ENCODE data around the gene NIFK.
"Not testable (repeated sequence)": the region's sequence is repeated elsewhere in the genome, so short reads cannot be mapped to it uniquely, and the experiment has no call there.

NIFK gene

DNA sequence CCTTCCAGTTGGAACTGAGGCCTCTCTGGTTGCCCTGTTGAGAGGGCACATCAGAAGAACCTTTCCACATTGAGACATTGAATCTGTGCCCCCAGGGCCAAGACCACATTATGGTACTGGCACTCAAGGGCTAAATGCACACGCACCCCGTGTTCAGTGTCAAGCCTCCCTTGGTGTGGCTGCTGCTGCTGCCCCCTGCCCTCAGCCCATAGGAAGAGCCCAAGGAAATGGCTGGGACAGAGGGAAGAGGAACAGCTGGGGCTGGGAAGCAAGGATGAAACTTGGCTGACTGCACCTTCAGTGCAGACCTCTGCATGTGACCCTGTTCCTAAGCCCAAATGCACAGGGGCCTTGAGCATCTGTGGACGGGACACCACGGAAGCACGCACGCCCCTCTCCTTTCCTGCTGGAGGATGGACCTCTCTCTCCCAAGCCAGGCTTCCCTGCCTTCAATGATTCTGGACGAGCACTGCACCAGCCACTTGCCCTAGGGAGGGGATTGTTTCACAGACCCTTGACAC is 40.2 kb downstream of the NIFK start:
- DNase-seq (ENCODE audit: low read depth in 4 of 4, low spot score in 1 of 4): no peak

DNA sequence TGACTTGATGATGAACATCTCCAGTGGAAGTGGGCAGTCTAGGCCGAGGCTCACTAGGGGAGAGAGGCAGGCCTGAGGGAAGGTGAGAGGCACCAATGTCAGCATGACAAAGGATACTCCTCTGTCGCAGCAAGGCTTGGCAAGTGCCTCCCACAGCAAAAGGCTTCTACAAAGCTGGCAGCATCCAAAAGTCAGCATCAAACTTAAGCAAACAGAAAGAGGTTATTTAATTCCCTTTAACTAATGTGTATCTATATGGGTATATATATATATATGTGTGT is 41.6 kb downstream of the NIFK start:
- no peak for DNase-seq (ENCODE audit: low read depth in 4 of 4, low spot score in 1 of 4)

DNA sequence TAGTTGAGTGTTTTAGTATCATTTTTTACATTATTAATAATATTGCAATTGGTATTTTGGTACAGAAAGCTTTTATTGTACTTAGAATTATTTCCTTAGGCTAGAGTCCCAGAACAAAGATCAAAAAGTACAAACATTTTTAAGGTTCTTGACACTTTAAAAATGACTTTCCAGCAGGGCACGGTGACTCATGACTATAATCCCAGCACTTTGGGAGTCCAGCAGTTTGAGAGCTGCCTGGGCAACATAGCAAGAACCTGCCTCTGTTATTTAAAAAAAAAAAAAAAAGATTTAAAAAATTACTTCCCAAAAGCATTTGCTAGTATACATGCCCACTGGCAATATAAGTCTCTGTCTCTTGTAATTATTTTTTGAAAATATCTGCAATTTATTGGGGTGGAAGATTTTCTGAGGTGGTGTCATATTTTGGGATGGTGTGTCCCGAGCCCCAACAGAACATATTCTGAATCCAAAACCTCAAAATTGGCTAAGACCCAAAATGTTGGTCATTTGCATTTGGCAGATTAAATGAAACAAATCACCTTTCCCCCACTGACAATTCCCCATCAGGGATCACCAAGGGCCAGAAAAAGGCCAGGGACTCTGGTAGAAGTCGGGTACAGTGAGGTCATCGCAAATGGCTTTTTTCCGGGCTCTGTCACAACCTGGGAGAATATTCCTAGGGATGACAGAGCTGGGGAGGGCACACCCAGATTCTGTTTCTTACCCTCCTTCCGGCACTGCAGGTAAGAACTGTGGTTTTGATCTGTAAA is 42.1 kb downstream of the NIFK start:
- no peak for DNase-seq (ENCODE audit: low read depth in 4 of 4, low spot score in 1 of 4)

DNA sequence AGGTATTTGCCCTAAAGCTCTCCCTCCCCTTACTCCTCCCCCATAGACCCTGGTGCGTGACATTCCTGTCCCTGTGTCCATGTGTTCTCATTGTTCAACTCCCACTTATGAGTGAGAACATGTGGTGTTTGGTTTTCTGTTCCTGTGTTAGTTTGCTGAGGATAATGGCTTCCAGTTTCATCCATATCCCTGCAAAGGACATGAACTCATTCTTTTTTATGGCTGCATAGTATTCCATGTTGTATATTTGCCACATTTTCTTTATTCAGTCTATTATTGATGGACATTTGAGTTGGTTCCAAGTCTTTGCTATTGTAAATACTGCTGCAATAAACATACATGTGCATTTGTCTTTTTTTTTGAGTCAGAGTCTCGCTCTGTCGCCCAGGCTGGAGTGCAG is 46.1 kb downstream of the NIFK start:
- DNase-seq (ENCODE audit: low read depth in 4 of 4, low spot score in 1 of 4): not testable (repeated sequence)

DNA sequence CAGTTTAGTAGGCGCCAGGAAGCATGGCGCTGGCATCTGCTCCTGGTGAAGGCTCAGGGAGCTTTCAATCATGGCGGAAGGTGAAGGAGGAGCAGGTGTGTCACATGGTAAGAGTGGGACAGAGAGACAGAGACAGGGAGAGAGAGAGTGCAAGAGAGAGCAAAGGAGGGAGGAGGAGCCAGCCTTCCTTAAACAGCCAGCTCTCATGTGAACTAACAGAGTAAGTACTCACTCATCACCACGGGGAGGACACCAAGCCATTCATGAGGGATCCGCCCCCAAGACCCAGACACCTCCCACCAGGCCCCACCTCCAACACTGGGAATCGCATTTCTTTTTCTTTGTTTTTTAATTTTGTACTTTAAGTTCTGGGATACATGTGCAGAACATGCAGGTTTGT is 46.6 kb downstream of the NIFK start:
- no peak for DNase-seq (ENCODE audit: low read depth in 4 of 4, low spot score in 1 of 4)

DNA sequence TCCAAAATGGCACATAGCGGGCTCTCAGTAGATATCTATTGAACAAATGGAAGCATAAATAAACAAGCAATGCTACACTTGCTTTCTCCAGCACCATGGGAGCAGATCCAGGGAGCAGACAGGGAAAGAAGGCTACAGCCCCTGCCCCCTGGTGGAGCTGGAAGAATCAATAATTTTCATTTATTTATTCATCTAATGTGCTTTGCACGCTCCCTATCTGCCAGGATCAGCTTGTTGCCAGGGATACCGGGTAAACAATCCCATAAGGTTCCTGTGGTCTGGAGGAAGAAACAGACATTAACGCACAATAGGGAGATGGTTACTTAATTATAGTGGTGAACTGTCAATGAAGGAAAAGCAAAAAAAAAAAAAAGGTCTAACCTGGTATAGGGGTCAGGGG is 47.3 kb downstream of the NIFK start:
- no peak for DNase-seq (ENCODE audit: low read depth in 4 of 4, low spot score in 1 of 4)

DNA sequence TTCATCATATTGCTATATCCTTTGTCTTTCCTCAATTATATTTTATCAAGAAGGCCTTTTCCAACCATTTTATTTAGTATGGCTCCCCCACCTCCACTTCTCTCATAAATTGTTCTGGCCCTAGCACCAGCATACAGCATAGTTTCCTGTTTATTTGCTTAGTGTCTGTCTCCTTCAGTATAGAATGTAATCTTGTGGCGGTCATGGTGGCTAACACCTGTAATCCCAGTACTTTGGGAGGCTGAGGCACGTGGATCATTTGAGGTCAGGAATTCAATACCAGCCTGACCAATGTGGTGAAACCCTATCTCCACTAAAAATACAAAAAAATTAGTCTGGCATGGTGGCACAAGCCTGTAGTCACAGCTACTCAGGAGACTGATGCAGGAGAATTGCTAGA is 47.9 kb downstream of the NIFK start:
- no peak for DNase-seq (ENCODE audit: low read depth in 4 of 4, low spot score in 1 of 4)

DNA sequence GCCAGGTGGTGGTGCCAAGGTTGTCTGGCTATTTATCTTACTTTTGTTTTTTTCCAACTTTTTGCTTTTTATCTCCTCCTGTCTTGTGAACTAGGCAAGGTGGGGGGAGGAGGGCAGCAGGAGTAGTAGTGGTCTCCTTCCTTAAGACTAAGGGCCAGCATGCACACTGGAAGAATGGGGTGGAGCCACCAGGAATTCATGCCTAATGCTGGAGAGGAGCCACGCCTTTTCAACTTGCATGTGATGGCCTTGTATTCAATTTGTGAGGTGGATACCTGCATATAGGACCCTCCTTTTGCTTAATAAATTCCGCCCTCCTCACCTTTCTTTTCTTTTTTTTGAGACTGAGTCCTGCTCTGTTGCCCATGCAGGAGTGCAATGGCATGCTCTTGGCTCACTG is 49.8 kb downstream of the NIFK start:
- DNase-seq (ENCODE audit: low read depth in 4 of 4, low spot score in 1 of 4): no peak

DNA sequence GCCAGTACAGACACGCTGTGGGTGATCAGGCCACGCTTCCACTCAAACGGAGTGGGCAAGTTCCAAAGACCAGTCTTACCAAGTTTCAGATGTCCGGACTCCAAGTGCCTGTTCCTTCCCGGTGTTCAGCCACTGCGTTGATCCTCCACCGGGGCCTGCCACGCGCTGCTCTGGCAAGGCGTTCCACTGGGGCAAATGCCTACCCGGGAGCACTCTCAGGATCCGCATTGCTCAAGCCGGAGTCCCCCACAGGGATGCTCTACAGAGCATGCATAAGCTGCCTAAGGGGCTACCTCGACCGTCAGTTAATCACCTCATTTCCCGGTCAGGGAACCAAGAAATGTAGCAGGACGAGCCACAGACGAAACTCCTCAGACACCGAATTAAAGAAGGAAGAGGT is 50.5 kb downstream of the NIFK start:
- no peak for DNase-seq (ENCODE audit: low read depth in 4 of 4, low spot score in 1 of 4)

DNA sequence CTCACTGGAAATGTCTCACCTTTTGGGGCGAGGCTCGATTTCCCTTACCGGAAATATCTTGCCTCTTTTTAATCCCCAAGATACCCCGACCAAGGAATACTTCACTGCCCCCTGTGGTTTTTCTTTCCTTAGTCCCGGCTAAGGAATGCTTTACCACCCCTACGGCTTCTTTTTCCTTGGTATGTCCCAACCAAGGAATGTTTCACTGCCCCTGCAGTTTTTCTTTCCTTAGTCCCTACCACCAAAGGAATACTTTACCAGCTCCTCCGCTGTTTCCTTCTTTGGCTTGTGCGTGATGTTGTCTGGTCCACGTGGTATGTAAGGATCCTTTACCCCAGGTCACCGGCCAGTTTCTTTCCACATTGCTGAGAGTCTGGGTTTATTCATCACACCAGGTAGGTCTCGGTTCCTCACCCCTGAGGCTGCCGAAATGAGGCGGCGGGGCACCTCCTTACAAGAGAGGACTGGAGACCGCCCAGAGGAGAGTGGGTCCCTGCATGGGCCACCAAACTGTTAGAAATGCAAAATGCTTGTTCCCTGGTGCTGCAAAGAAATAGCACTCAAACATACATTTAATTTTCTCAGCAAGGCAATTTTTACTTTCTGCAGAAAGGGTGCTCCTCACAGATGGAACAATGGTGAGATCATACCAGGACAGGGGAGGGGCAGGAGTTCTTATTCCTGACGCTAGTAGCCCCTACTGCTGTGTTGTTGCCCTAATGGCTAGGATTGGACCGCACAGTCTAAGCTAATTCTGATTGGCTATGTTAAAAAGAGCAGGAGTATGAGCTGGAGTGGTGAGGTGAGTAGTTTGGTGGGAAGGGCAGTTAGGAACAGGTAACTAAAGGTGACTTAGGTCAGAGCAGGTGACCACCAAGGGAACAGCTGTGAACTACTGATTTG is 54.0 kb downstream of the NIFK start:
- no peak for DNase-seq (ENCODE audit: low read depth in 4 of 4, low spot score in 1 of 4)

DNA sequence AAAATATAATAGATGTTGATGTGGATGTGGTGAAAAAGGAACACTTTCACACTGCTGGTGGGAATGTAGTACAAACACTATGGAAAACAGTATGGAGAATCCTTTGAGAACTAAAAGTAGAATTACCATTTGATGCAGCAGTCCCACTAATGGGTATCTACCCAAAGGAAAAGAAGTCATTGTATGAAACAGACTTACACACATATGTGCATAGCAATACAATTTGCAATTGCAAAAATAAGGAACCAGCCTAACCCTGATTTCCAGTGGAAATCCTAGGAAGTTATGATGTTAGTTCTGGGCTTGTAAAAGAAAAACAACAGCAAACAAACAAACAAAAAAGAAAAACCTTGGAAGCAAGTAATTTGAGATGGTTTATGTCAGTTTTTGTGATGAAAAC is 58.8 kb downstream of the NIFK start:
- DNase-seq (ENCODE audit: low read depth in 4 of 4, low spot score in 1 of 4): no peak

Data from stimulated activated CD4-positive, alpha-beta T cell treated with anti-CD3 and anti-CD28 coated beads, Interleukin-1b, Interleukin-23, amount 100 ng/mL, for 24 hours (primary cell).